Mesenchymal stem cell (in vitro differentiated cells and primary cell): ENCODE data around the gene GBA3.

ENCODE experiments used
- DNase-seq: peaks from one replicate; pipeline ENCODE4 v3.0.0-alpha.2; 2013
- H2AFZ ChIP-seq: one replicate; pipeline ENCODE4 v1.6.1; 2013; ENCODE audit warnings: low read depth, mild to moderate bottlenecking, control low read depth, inconsistent platforms, low read length, moderate library complexity
- H2AK5ac ChIP-seq: 2 replicates; pipeline ENCODE4 v1.6.1; 2013; ENCODE audit warnings: low read length, moderate library complexity, mild to moderate bottlenecking, inconsistent platforms; ENCODE audit not compliant: severe bottlenecking
- H2BK120ac ChIP-seq: one replicate; pipeline ENCODE4 v1.6.1; 2013; ENCODE audit warnings: low read depth, mild to moderate bottlenecking, inconsistent platforms, low read length, moderate library complexity
- H2BK12ac ChIP-seq, 2 experiments: one replicate each; pipeline ENCODE4 v1.6.1; 2013; ENCODE audit warnings: inconsistent platforms in 2 of 2, low read length in 2 of 2, mild to moderate bottlenecking in 2 of 2, moderate library complexity in 2 of 2, control low read depth in 1 of 2
- H2BK15ac ChIP-seq: one replicate; pipeline ENCODE4 v1.6.1; 2013; ENCODE audit warnings: mild to moderate bottlenecking, low read depth, inconsistent platforms; ENCODE audit not compliant: poor library complexity, severe bottlenecking
- H2BK5ac ChIP-seq: 2 replicates; pipeline ENCODE4 v1.6.1; 2013; ENCODE audit warnings: low read depth, mild to moderate bottlenecking, low read length, control low read depth, inconsistent platforms; ENCODE audit not compliant: poor library complexity, severe bottlenecking
- H3K14ac ChIP-seq, 2 experiments: one replicate each; pipeline ENCODE4 v1.6.1; 2013; ENCODE audit warnings: inconsistent platforms in 2 of 2, low read length in 2 of 2, control low read depth in 1 of 2, mild to moderate bottlenecking in 1 of 2, moderate library complexity in 1 of 2
- H3K18ac ChIP-seq, 2 experiments: one replicate each; pipeline ENCODE4 v1.6.1; 2013; ENCODE audit warnings: inconsistent platforms in 2 of 2, low read length in 2 of 2, control low read depth in 1 of 2, low read depth in 1 of 2, mild to moderate bottlenecking in 1 of 2
- H3K23ac ChIP-seq, 2 experiments: one replicate each; pipeline ENCODE4 v1.6.1; 2013; ENCODE audit warnings: inconsistent platforms in 2 of 2, low read length in 2 of 2, mild to moderate bottlenecking in 2 of 2, moderate library complexity in 2 of 2, control low read depth in 1 of 2
- H3K27ac ChIP-seq: 2 replicates; pipeline ENCODE4 v1.5.1; 2013; ENCODE audit warnings: mild to moderate bottlenecking, moderate library complexity, low read length, control low read depth, inconsistent platforms; ENCODE audit not compliant: poor library complexity, severe bottlenecking
- H3K27me3 ChIP-seq, 2 experiments: 2 replicates each; pipeline versions ENCODE4 v1.6.1 to v1.7.0; 2013; ENCODE audit warnings: low read length in 2 of 2, mild to moderate bottlenecking in 2 of 2, moderate library complexity in 2 of 2, control low read depth in 1 of 2, inconsistent platforms in 1 of 2; ENCODE audit not compliant: control insufficient read depth in 1 of 2, insufficient read depth in 1 of 2
- H3K36me3 ChIP-seq, 2 experiments: 2 replicates each; pipeline versions ENCODE4 v1.6.1 to v1.7.0; 2013; ENCODE audit warnings: low read length in 2 of 2, control low read depth in 1 of 2, inconsistent platforms in 1 of 2, low read depth in 1 of 2, mild to moderate bottlenecking in 1 of 2; ENCODE audit not compliant: insufficient read depth in 2 of 2, control insufficient read depth in 1 of 2
- H3K4ac ChIP-seq, 2 experiments: one replicate each; pipeline ENCODE4 v1.6.1; 2013; ENCODE audit warnings: inconsistent platforms in 2 of 2, low read length in 2 of 2, mild to moderate bottlenecking in 2 of 2, moderate library complexity in 2 of 2, control low read depth in 1 of 2, low read depth in 1 of 2
- H3K4me1 ChIP-seq: 2 replicates; pipeline ENCODE4 v1.6.1; 2013; ENCODE audit warnings: low read depth, low read length, control low read depth; ENCODE audit not compliant: control insufficient read depth, insufficient read depth
- H3K4me2 ChIP-seq: 2 replicates; pipeline ENCODE4 v1.6.1; 2013; ENCODE audit warnings: low read length, mild to moderate bottlenecking, inconsistent platforms; ENCODE audit not compliant: poor library complexity, severe bottlenecking
- H3K4me3 ChIP-seq, 2 experiments: 2 replicates each; pipeline versions ENCODE4 v1.5.1 to v1.7.0; 2013; ENCODE audit warnings: low read length in 2 of 2, mild to moderate bottlenecking in 2 of 2, control low read depth in 1 of 2, low read depth in 1 of 2; ENCODE audit not compliant: insufficient read depth in 1 of 2
- H3K79me1 ChIP-seq: replicated peaks from 2 replicates; pipeline ENCODE4 v1.6.1; 2013; ENCODE audit warnings: mild to moderate bottlenecking, control low read depth, low read length, inconsistent platforms; ENCODE audit not compliant: poor library complexity, severe bottlenecking
- H3K9ac ChIP-seq: 2 replicates; pipeline ENCODE4 v1.7.0; 2013; ENCODE audit warnings: mild to moderate bottlenecking, low read length, moderate library complexity
- H3K9me3 ChIP-seq: 2 replicates; pipeline ENCODE4 v1.7.0; 2013; ENCODE audit warnings: mild to moderate bottlenecking, low read length; ENCODE audit not compliant: control insufficient read depth
- H4K8ac ChIP-seq: one replicate; pipeline ENCODE4 v1.6.1; 2013; ENCODE audit warnings: inconsistent platforms, mild to moderate bottlenecking, low read length, moderate library complexity
- H4K91ac ChIP-seq: one replicate; pipeline ENCODE4 v1.6.1; 2013; ENCODE audit warnings: mild to moderate bottlenecking, low read length, inconsistent platforms
- WGBS: methylation state at CpG from one replicate; pipeline ENCODE4 v1.1.7; 2013; ENCODE audit warnings: mixed read lengths; 5-methylcytosine and 5-hydroxymethylcytosine counted together

GBA3 gene

GRCh38 chr4:22739968-22740367, 47.2 kb downstream of the GBA3 start:
- no peak overlapping the region for H3K14ac ChIP-seq
- H3K27me3 ChIP-seq, result no peaks in the 10 kb centered on the region
- H3K4me2 ChIP-seq, result no peak overlapping the region
- H2BK12ac ChIP-seq, result no peak overlapping the region
- no peak overlapping the region for H2AFZ ChIP-seq
- H3K9me3 ChIP-seq, result no peaks in the 10 kb centered on the region
- H2BK5ac ChIP-seq, result no peak overlapping the region
- no peaks in the 10 kb centered on the region for H3K79me1 ChIP-seq
- no peak overlapping the region for H4K91ac ChIP-seq
- H3K36me3 ChIP-seq, result no peaks in the 10 kb centered on the region
- H4K8ac ChIP-seq, result no peak overlapping the region
- no peak overlapping the region for H3K18ac ChIP-seq
- no peak overlapping the region for H3K9ac ChIP-seq
- H3K4ac ChIP-seq, result no peak overlapping the region
- H3K23ac ChIP-seq, result no peak overlapping the region
- H3K27ac ChIP-seq, result peak overlapping the region; percentile 31
- H2BK15ac ChIP-seq, result no peak overlapping the region
- H3K4me3 ChIP-seq, result no peak overlapping the region
- H2BK120ac ChIP-seq, result no peak overlapping the region
- no peaks in the 10 kb centered on the region for H3K4me1 ChIP-seq
- 47% methylated on average over 3 of the region's 3 CpGs for WGBS
- H2AK5ac ChIP-seq, result no peak overlapping the region
- no peak for DNase-seq

- Histone ChIP-seq H2BK5ac (no peak overlapping the region), H3K4me1 (no peaks in the 10 kb centered on the region), H4K91ac (no peak overlapping the region), H3K27ac (no peak overlapping the region), H3K23ac (no peak overlapping the region), H2BK15ac (no peak overlapping the region), H2BK120ac (no peak overlapping the region), H4K8ac (no peak overlapping the region), H3K4ac (no peak overlapping the region), H3K14ac (no peak overlapping the region), H3K18ac (no peak overlapping the region), H2BK12ac (no peak overlapping the region), H2AFZ (no peak overlapping the region), H3K79me1 (no peaks in the 10 kb centered on the region), H3K27me3 (no peaks in the 10 kb centered on the region), H3K9ac (no peak overlapping the region), H3K4me3 (no peak overlapping the region), H3K9me3 (no peaks in the 10 kb centered on the region), H3K36me3 (no peaks in the 10 kb centered on the region), H3K4me2 (no peak overlapping the region), H2AK5ac (no peak overlapping the region)
- WGBS, result 61% methylated on average over 3 of the region's 3 CpGs
- no peak for DNase-seq
Measured at GRCh38 chr4:22741744-22742143, 49.0 kb downstream of the GBA3 start.

- Histone ChIP-seq H3K14ac (no peak overlapping the region), H3K18ac (no peak overlapping the region), H3K4me1 (no peaks in the 10 kb centered on the region), H4K8ac (no peak overlapping the region), H3K4me2 (no peak overlapping the region), H2BK12ac (no peak overlapping the region), H4K91ac (no peak overlapping the region), H3K9ac (no peak overlapping the region), H3K27ac (no peak overlapping the region), H3K4me3 (no peak overlapping the region), H2BK15ac (no peak overlapping the region), H2AFZ (no peak overlapping the region), H2BK120ac (no peak overlapping the region), H2BK5ac (no peak overlapping the region), H3K4ac (no peak overlapping the region), H3K23ac (no peak overlapping the region), H3K79me1 (no peaks in the 10 kb centered on the region), H3K9me3 (no peaks in the 10 kb centered on the region), H3K36me3 (no peaks in the 10 kb centered on the region), H3K27me3 (no peaks in the 10 kb centered on the region), H2AK5ac (no peak overlapping the region)
- 78% methylated on average over 2 of the region's 3 CpGs for WGBS
- DNase-seq, result no peak
Measured at GRCh38 chr4:22743290-22743689, 50.6 kb downstream of the GBA3 start.

GRCh38 chr4:22744478-22745062, 51.8 kb downstream of the GBA3 start:
- H4K91ac ChIP-seq, result no peak overlapping the region
- no peak for DNase-seq
- no peak overlapping the region for H3K18ac ChIP-seq
- H2BK5ac ChIP-seq, result no peak overlapping the region
- no peak overlapping the region for H4K8ac ChIP-seq
- no peaks in the 10 kb centered on the region for H3K79me1 ChIP-seq
- no peak overlapping the region for H3K14ac ChIP-seq
- no peak overlapping the region for H2BK120ac ChIP-seq
- H3K27me3 ChIP-seq, result no peaks in the 10 kb centered on the region
- H3K4me1 ChIP-seq, result no peaks in the 10 kb centered on the region
- WGBS, result 85% methylated on average over 8 of the region's 8 CpGs
- no peak overlapping the region for H3K4me2 ChIP-seq
- no peak overlapping the region for H3K4ac ChIP-seq
- H2AK5ac ChIP-seq, result no peak overlapping the region
- H2BK12ac ChIP-seq, result no peak overlapping the region
- no peak overlapping the region for H3K27ac ChIP-seq
- H3K9me3 ChIP-seq, result no peaks in the 10 kb centered on the region
- no peak overlapping the region for H3K4me3 ChIP-seq
- no peak overlapping the region for H3K23ac ChIP-seq
- no peaks in the 10 kb centered on the region for H3K36me3 ChIP-seq
- no peak overlapping the region for H2AFZ ChIP-seq
- no peak overlapping the region for H3K9ac ChIP-seq
- no peak overlapping the region for H2BK15ac ChIP-seq
